ENCODE measurements around the gene BTG1. TPM values are rescaled to one million over a fixed set of nuclear protein-coding genes. Genes with fewer than 3 reads are reported as not detected.
"Not testable (repeated sequence)": the region's sequence is repeated elsewhere in the genome, so short reads cannot be mapped to it uniquely, and the experiment has no call there.

The BTG1 gene
- total RNA-seq, 1 donor from 2014 or later, result 63.7 TPM

DNA sequence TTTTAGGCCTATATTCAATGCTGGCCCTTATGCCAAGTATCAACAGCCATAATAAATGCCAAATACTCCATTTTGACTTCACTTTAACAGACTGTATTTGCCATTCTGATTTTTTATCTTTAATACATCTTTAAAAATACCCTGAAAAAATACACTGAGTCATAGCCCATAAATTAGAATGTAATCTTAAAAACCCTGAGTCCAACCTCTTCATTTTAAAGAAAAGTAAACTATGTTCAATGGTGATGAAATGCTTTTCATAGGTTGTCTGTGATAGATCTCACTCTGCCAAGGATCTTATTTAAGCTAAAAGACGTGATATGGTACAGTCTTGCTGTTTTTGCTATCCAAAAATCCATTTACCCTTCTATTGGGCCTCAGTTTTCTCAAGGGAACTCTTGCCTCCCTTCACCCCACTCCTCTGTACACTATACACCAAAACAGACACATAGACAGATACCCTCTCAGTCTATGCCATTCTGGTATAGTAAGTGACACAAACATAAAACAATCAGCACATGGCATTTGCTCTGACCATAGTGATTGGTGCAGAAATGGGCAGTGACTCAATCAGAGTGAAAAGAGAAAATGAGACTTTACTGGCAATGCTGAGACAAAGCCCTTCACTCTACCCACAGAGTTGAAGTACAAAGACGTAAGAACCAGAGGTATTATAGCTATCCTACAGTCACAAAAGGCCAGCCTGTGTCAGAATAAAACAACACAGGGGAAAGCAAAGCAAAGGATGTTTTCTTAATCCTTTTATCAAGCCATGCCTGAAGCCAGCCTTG, 49.1 kb downstream of the BTG1 start:
- no peaks in the 10 kb centered on the region for H3K36me3 ChIP-seq (ENCODE audit: insufficient read depth, low read length)
- H3K4me1 ChIP-seq (ENCODE audit: insufficient read depth, low read length), result peaks cover 18% of the 10 kb centered on the region
- Mint-ChIP-seq H3K27me3 (ENCODE audit: low read depth, unreplicated experiment) (no peaks in the 10 kb centered on the region), H3K9me3 (ENCODE audit: unreplicated experiment) (no peaks in the 10 kb centered on the region), H3K27ac (ENCODE audit: unreplicated experiment) (peak overlapping the region; percentile 4), H3K4me1 (ENCODE audit: low read depth, unreplicated experiment) (peaks cover 15% of the 10 kb centered on the region), H3K4me3 (ENCODE audit: unreplicated experiment) (no peak overlapping the region), H3K36me3 (ENCODE audit: low read depth, unreplicated experiment) (no peaks in the 10 kb centered on the region)
- H4K20me1 ChIP-seq (ENCODE audit: insufficient read depth, low read length), result no peaks in the 10 kb centered on the region
- H3K4me3 ChIP-seq (ENCODE audit: insufficient read depth, low read depth, low read length), result no peak overlapping the region
- DNase-seq (ENCODE audit: low read depth) (peak; percentile 48), FAIRE-seq (no peak)
- TF ChIP-seq, protein P1, sequence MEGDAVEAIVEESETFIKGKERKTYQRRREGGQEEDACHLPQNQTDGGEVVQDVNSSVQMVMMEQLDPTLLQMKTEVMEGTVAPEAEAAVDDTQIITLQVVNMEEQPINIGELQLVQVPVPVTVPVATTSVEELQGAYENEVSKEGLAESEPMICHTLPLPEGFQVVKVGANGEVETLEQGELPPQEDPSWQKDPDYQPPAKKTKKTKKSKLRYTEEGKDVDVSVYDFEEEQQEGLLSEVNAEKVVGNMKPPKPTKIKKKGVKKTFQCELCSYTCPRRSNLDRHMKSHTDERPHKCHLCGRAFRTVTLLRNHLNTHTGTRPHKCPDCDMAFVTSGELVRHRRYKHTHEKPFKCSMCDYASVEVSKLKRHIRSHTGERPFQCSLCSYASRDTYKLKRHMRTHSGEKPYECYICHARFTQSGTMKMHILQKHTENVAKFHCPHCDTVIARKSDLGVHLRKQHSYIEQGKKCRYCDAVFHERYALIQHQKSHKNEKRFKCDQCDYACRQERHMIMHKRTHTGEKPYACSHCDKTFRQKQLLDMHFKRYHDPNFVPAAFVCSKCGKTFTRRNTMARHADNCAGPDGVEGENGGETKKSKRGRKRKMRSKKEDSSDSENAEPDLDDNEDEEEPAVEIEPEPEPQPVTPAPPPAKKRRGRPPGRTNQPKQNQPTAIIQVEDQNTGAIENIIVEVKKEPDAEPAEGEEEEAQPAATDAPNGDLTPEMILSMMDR (IDR thresholded peaks at IDR 0.05; ENCODE audit: insufficient read depth, low read depth, low read length), result no peak
- TF ChIP-seq EZH2 (IDR thresholded peaks at IDR 0.05; ENCODE audit: insufficient read depth, low read length), result no peak
- no peak overlapping the region for H3K9ac ChIP-seq (ENCODE audit: low read length)
- no peak overlapping the region for H2AFZ ChIP-seq (ENCODE audit: low read depth, low read length)
- no peak overlapping the region for H3K27ac ChIP-seq (ENCODE audit: low read depth, low read length)
- no peaks in the 10 kb centered on the region for H3K79me2 ChIP-seq (ENCODE audit: insufficient read depth, low read length)
- no peaks in the 10 kb centered on the region for H3K27me3 ChIP-seq (ENCODE audit: insufficient read depth, low read length)
- peak overlapping the region; percentile 0 for H3K4me2 ChIP-seq (ENCODE audit: low read length)
- H3K9me3 ChIP-seq (ENCODE audit: insufficient read depth, low read depth, low read length), result no peaks in the 10 kb centered on the region

DNA sequence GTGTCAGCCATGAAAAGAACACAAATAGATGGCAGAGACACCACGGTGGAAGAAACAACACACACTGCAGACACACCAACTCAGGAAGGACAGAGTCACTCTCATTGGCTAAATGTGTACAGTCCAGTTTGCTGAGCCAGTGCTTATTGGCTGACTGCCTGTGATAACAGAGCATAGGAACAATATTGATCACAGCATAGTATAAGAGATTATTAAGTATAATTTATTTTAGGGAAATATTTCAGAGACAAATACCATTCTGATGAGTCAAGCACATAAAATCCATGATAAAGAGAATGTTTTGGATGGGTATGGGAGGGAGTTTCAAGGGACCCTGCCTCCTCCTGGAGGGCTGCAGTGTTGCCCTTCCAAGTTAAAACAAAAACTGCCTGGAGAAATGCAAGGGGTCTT, 50.9 kb downstream of the BTG1 start:
- H3K9ac ChIP-seq (ENCODE audit: low read length), result no peak overlapping the region
- TF ChIP-seq EZH2 (IDR thresholded peaks at IDR 0.05; ENCODE audit: insufficient read depth, low read length), result no peak
- TF ChIP-seq, protein P1 (IDR thresholded peaks at IDR 0.05; ENCODE audit: insufficient read depth, low read depth, low read length), result peak; percentile 19
- H3K4me3 Mint-ChIP-seq (ENCODE audit: unreplicated experiment), result no peak overlapping the region
- peak overlapping the region; percentile 66 for H3K27ac ChIP-seq (ENCODE audit: low read depth, low read length)
- H3K9me3 ChIP-seq (ENCODE audit: insufficient read depth, low read depth, low read length), result no peaks in the 10 kb centered on the region
- no peaks in the 10 kb centered on the region for H3K36me3 Mint-ChIP-seq (ENCODE audit: low read depth, unreplicated experiment)
- H3K9me3 Mint-ChIP-seq (ENCODE audit: unreplicated experiment), result no peaks in the 10 kb centered on the region
- H3K27me3 Mint-ChIP-seq (ENCODE audit: low read depth, unreplicated experiment), result no peaks in the 10 kb centered on the region
- H3K36me3 ChIP-seq (ENCODE audit: insufficient read depth, low read length), result no peaks in the 10 kb centered on the region
- no peaks in the 10 kb centered on the region for H3K27me3 ChIP-seq (ENCODE audit: insufficient read depth, low read length)
- DNase-seq (ENCODE audit: low read depth) (peak; percentile 27), FAIRE-seq (no peak)
- H3K4me1 Mint-ChIP-seq (ENCODE audit: low read depth, unreplicated experiment), result peaks cover 15% of the 10 kb centered on the region
- H3K79me2 ChIP-seq (ENCODE audit: insufficient read depth, low read length), result no peaks in the 10 kb centered on the region
- H2AFZ ChIP-seq (ENCODE audit: low read depth, low read length), result no peak overlapping the region
- H3K4me1 ChIP-seq (ENCODE audit: insufficient read depth, low read length), result peaks cover 18% of the 10 kb centered on the region
- no peaks in the 10 kb centered on the region for H4K20me1 ChIP-seq (ENCODE audit: insufficient read depth, low read length)
- no peak overlapping the region for H3K4me3 ChIP-seq (ENCODE audit: insufficient read depth, low read depth, low read length)
- H3K4me2 ChIP-seq (ENCODE audit: low read length), result peak overlapping the region; percentile 31
- peak overlapping the region; percentile 79 for H3K27ac Mint-ChIP-seq (ENCODE audit: unreplicated experiment)

DNA sequence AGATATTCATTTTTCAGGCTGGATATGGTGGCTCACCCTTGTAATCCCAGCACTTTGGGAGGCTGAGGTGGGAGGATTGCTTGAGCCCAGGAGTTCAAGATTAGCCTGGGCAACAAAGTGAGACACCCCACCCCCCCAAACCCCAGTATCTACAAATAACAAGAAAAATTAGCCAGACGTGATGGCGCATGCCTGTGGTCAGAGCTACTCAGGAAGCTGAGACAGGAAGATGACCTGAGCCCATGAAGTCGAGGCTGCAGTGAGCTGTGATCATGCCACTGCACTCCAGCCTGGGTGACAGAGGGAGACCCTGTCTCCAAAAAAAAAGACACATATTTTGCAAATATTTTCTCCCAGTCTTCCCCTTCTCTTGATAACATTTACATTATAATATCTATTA, 51.3 kb downstream of the BTG1 start:
- H3K27ac Mint-ChIP-seq (ENCODE audit: unreplicated experiment), result peak overlapping the region; percentile 79
- Histone ChIP-seq H3K4me1 (ENCODE audit: insufficient read depth, low read length) (peaks cover 18% of the 10 kb centered on the region), H3K4me2 (ENCODE audit: low read length) (peak overlapping the region; percentile 31), H3K27ac (ENCODE audit: low read depth, low read length) (peak overlapping the region; percentile 66)
- not testable (repeated sequence) for H3K27me3 Mint-ChIP-seq (ENCODE audit: low read depth, unreplicated experiment); H3K4me3 Mint-ChIP-seq (ENCODE audit: unreplicated experiment); H3K27me3 ChIP-seq (ENCODE audit: insufficient read depth, low read length); H3K9me3 Mint-ChIP-seq (ENCODE audit: unreplicated experiment); H3K36me3 Mint-ChIP-seq (ENCODE audit: low read depth, unreplicated experiment); H2AFZ ChIP-seq (ENCODE audit: low read depth, low read length); H4K20me1 ChIP-seq (ENCODE audit: insufficient read depth, low read length); H3K36me3 ChIP-seq (ENCODE audit: insufficient read depth, low read length); H3K9me3 ChIP-seq (ENCODE audit: insufficient read depth, low read depth, low read length); H3K79me2 ChIP-seq (ENCODE audit: insufficient read depth, low read length); H3K4me3 ChIP-seq (ENCODE audit: insufficient read depth, low read depth, low read length); FAIRE-seq; H3K9ac ChIP-seq (ENCODE audit: low read length)
- peak; percentile 68 for DNase-seq (ENCODE audit: low read depth)
- H3K4me1 Mint-ChIP-seq (ENCODE audit: low read depth, unreplicated experiment), result peaks cover 19% of the 10 kb centered on the region
